ENCODE results near the gene LRRN2. TPM values are rescaled to one million over a fixed set of nuclear protein-coding genes. Genes with fewer than 3 reads are reported as not detected.

LRRN2 gene
- total and polyA plus RNA-seq, 2 donors (not counting 3 experiments of a cell fraction or from before 2014, with no cell fraction given): not detected

DNA sequence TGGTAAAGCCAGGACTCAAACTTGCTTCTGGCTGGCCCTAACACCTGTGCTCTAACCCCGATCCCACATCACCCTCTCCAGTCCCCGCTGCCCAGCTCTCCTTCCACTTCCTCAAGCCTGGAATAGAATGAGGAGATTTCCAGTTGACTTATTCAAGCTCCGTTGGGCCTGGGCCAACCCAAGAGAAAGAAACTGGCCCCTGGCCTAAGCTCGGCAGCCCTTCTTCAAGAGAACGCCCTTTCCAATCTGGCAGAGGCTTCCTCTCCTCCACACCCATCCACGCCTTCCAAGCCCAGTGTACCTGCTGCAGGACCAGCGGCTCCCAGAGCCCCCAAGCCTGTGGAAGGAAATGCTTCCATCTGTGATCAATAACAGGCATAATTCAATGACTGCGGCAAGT lies 51.9 kb downstream of the LRRN2 start:
- Histone ChIP-seq H3K9me3 (replicated peaks; ENCODE audit: control insufficient read depth, insufficient read depth, low read length) (no peaks in the 10 kb centered on the region), H3K36me3 (ENCODE audit: control insufficient read depth in 2 of 2, extremely low read depth in 1 of 2, insufficient read depth in 2 of 2, low read length in 2 of 2) (no peaks in the 10 kb centered on the region), H3K4me3 (replicated peaks in 1 of 3; ENCODE audit: insufficient read depth in 1 of 3, low read depth in 1 of 3, low read length in 3 of 3) (no peak overlapping the region), H4K20me1 (replicated peaks; ENCODE audit: control insufficient read depth, extremely low read depth, insufficient read depth, low read length) (no peaks in the 10 kb centered on the region), H3K27ac (ENCODE audit: insufficient read depth, low read depth, low read length) (no peak overlapping the region), H3K27me3 (ENCODE audit: control insufficient read depth in 2 of 2, insufficient read depth in 2 of 2, low read length in 2 of 2) (peaks cover 2 to 3% of the 10 kb centered on the region in 2 experiments), H2AFZ (ENCODE audit: low read depth, low read length) (no peak overlapping the region), H3K9me1 (replicated peaks; ENCODE audit: control insufficient read depth, extremely low read depth, insufficient read depth, low read length) (no peaks in the 10 kb centered on the region), H3K4me1 (ENCODE audit: control insufficient read depth, extremely low read depth, insufficient read depth, low read length) (no peaks in the 10 kb centered on the region), H3K4me2 (ENCODE audit: insufficient read depth, low read length) (no peak overlapping the region), H3K79me2 (ENCODE audit: control insufficient read depth, insufficient read depth, low read length) (no peaks in the 10 kb centered on the region), H3K9ac (replicated peaks; ENCODE audit: extremely low read depth, insufficient read depth, low read length) (no peak overlapping the region)
- TF ChIP-seq MYC (IDR thresholded peaks at IDR 0.05; ENCODE audit: low read depth, low read length) (no peak), POLR2AphosphoS5 (IDR thresholded peaks at IDR 0.05; ENCODE audit: insufficient read depth, low read depth, low read length) (no peak), POLR2A (IDR thresholded peaks at IDR 0.05; ENCODE audit: low read depth, low read length) (no peak), EZH2 (IDR thresholded peaks at IDR 0.05; ENCODE audit: borderline replicate concordance, low read depth, low read length, severe bottlenecking) (no peak), FOS (IDR thresholded peaks at IDR 0.05; ENCODE audit: borderline replicate concordance, insufficient read depth, low read length) (no peak), JUN (IDR thresholded peaks at IDR 0.05; ENCODE audit: borderline replicate concordance, insufficient read depth, insufficient read length, low read depth) (no peak), GATA2 (IDR thresholded peaks at IDR 0.05; ENCODE audit: insufficient read depth, insufficient read length, low read depth, low read length) (no peak)
- TF ChIP-seq, protein P1, sequence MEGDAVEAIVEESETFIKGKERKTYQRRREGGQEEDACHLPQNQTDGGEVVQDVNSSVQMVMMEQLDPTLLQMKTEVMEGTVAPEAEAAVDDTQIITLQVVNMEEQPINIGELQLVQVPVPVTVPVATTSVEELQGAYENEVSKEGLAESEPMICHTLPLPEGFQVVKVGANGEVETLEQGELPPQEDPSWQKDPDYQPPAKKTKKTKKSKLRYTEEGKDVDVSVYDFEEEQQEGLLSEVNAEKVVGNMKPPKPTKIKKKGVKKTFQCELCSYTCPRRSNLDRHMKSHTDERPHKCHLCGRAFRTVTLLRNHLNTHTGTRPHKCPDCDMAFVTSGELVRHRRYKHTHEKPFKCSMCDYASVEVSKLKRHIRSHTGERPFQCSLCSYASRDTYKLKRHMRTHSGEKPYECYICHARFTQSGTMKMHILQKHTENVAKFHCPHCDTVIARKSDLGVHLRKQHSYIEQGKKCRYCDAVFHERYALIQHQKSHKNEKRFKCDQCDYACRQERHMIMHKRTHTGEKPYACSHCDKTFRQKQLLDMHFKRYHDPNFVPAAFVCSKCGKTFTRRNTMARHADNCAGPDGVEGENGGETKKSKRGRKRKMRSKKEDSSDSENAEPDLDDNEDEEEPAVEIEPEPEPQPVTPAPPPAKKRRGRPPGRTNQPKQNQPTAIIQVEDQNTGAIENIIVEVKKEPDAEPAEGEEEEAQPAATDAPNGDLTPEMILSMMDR (IDR thresholded peaks at IDR 0.05; ENCODE audit: extremely low read depth in 1 of 2, insufficient read depth in 1 of 2, low read depth in 1 of 2, low read length in 2 of 2): no peak
- TF ChIP-seq, protein P2, sequence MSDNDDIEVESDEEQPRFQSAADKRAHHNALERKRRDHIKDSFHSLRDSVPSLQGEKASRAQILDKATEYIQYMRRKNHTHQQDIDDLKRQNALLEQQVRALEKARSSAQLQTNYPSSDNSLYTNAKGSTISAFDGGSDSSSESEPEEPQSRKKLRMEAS (IDR thresholded peaks at IDR 0.05; ENCODE audit: insufficient read depth, insufficient read length): no peak
- CTCF ChIA-PET: no interaction called here
- intact Hi-C loops (cut with micrococcal nuclease): no loop called here
- BruUV-seq (replicated peaks): no TSS peak
- FAIRE-seq (no peak), DNase-seq (ENCODE audit: low read depth, low spot score) (no peak)
- POLR2A ChIA-PET: no interaction called here
- dilution Hi-C loops (cut with MboI; ENCODE audit: extremely low pct_ligation_motif_present, low sequenced_read_pairs): no loop called here
